HG03571 (cell line): Measurements from ENCODE around the gene YEATS4.

ENCODE experiments used
- ATAC-seq: cut with Tn5 transposase; IDR thresholded peaks from one replicate; pipeline ENCODE4 v1.9.1; 2021; ENCODE audit not compliant: unreplicated experiment

Gene YEATS4

DNA sequence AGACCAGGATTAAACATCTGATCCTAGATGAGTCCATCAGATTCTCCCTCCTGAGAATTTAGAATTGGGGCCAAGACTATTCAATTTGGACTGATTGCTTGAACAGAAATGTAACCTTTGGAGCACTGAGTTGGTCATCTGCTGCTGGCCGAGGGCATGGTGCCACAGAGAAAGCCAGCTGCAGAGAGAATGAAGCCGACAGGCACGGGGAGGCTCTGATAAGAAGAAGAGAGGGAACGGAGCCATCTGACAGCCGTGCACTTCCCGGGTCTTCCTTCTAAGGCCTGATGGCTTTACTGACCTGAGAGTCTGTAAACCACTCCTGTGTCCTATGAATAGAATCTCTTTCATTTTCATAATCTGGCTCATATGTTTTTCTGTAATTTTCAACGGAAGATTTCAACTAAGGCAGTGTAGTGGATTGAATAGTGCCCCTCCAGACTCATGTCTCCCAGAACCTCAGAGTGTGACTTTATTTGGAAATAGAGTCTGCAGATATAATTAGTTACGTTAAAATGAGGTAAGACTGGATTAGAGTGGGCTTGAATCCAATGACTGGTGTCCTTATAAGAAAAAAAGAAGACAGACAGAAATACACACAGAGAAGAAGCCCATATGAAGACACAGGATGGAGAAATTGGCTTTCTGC is 71.5 kb downstream of the YEATS4 start:
- no peak for ATAC-seq

DNA sequence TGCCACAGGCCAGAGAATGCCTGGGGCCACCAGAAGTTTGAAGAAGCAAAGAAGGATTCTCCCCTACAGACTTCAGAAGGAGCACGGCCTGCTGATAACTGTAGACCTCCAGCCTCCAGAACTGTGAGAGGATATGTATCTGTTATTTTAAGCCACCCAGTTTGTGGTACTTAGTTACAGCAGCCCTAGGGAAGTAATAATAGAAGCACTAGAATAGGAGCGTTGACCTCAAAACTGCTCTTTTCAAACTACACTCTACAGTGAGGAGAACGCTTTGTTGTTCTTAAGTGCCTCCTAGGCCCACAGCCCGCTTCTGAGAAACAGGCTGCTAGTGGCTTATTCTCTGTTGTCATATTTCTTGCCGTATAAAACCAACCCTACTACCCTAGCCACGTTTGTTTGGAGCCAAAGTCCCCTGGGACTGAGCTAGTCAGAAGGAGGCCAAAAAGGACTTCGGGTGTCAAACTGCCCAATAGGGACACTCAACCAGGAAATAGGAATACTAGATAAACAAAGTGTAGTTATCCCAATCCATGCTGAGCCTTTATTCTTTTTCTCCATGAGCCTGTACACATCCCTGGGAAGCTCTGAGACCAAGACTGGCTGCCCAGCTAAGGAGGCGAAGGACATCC is 72.2 kb downstream of the YEATS4 start:
- ATAC-seq, result no peak

DNA sequence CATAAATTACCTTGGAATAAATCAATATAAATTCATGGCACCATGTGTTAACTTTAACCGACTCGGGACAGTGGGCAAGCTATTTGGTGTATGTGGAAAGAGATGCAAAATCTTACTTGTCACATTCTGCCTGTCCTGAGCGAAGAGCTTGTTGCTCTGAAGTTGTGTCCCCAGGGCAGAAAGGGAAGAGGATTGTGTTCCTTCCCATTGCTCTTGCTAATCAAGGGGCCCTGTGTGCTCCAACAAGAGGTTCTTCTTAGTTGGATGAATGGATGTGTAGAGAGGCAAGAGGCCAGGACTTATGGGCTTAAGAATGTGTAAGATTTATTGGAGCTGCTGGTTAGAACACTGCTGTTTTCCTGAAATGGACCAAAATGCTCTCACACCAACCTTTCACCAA is 74.1 kb downstream of the YEATS4 start:
- no peak for ATAC-seq

DNA sequence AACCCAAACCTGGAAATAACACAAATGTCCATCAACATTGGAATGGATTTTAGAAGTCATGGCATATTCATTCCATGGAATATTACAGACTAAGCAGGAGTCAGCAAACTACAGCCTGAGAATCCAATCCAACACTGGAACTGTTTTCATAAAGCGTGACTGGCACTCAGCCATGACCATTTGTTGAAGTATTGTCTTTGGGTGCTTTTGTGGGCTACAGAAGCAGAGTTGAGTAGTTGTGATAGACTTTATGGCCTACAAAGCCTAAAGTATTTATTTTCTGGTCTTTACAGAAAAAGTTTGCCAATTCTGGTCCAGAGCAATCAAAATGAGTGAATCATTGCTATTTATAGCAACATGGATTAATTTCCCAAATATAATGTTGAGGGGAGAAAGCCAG is 76.1 kb downstream of the YEATS4 start:
- ATAC-seq, result no peak

DNA sequence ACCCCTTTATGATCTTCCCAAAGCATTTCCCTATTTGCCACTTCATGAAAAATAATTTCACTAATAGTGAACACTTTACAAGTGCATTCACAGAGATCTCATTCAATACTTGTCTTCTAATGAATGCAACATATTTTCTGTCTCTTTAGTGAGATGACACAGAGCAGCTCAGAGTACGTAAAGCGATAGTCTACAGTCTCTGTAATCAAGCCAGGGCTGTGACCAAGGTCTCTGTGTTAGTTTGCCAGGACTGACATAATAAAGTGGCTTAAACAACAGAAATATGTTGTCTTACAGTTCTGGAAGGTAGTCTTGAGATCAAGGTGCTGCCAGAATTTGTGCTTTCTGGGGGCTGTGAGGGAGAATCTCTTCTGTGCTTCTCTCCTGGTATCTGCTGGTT is 77.5 kb downstream of the YEATS4 start:
- ATAC-seq, result no peak

DNA sequence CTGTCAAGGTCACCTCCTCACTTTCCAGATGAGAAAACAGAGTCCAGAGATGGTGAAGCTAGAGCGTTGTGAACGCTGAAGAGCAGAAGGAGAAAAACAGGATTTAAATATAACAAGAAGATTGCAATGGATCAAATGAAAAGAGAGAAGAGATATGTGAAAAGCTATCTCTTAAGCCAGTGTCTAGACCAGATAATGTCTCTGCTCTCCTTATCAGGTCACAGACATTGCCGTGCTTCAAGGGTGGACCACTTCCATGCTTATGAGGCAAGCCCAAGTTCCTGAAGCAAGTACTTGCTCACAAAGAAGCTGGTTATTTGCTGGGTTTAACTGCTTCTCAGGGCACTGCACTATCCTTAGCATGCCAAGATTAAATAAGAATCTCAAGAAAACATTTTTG is 79.0 kb downstream of the YEATS4 start:
- no peak for ATAC-seq

DNA sequence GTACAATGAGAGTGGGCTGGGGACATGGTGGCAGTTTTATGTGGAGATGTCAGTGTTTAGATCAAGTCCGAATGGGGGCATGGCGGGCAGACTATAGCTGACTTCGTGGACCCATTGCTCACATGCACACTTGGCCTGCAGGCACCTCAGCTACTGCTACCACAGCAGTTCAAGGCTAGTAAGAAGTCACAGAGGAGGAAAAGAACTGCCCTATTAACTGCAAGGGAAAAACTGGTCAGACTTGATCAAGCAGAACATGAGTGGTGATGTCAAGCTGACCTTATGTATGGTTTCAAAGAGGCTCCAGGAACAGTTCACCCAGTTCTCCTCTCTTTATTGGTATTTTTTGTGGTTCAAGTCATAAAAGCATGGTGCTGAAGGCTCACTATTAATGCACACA is 80.5 kb downstream of the YEATS4 start:
- no peak for ATAC-seq
